GM19035 (cell line): Measurements from ENCODE around the gene LCNL1.
"Not testable (repeated sequence)": the region's sequence is repeated elsewhere in the genome, so short reads cannot be mapped to it uniquely, and the experiment has no call there.

Experiments used
- ATAC-seq: cut with Tn5 transposase; IDR thresholded peaks from one replicate; pipeline ENCODE4 v1.9.1; 2021; ENCODE audit not compliant: unreplicated experiment

Gene LCNL1

GRCh38 chr9:136991993-136992818 is 9.4 kb downstream of the LCNL1 start, which contains the start of gene PAXX:
PAXX (plus strand) TSS chr9:136992422; CDS start chr9:136992444, 22 bp downstream.
- peak; percentile 82 for ATAC-seq

GRCh38 chr9:136992819-136993369 is 10.1 kb downstream of the LCNL1 start:
- peak; percentile 13 for ATAC-seq

GRCh38 chr9:136994180-136994887 is 11.5 kb downstream of the LCNL1 start:
- ATAC-seq: no peak

GRCh38 chr9:136994888-136995230 is 12.1 kb downstream of the LCNL1 start:
- no peak for ATAC-seq

GRCh38 chr9:136995362-136995761 is 12.6 kb downstream of the LCNL1 start:
- no peak for ATAC-seq

GRCh38 chr9:136995772-136996311 is 13.0 kb downstream of the LCNL1 start:
- no peak for ATAC-seq

- ATAC-seq: no peak
Measured at GRCh38 chr9:136996361-136997292, 13.8 kb downstream of the LCNL1 start, which contains the start of gene CLIC3. CLIC3 (minus strand) TSS chr9:136996568; CDS start chr9:136996543, 25 bp downstream.

- no peak for ATAC-seq
Measured at GRCh38 chr9:136997371-136997770, 14.6 kb downstream of the LCNL1 start.

GRCh38 chr9:136997830-136998234 is 15.0 kb downstream of the LCNL1 start:
- no peak for ATAC-seq

DNA sequence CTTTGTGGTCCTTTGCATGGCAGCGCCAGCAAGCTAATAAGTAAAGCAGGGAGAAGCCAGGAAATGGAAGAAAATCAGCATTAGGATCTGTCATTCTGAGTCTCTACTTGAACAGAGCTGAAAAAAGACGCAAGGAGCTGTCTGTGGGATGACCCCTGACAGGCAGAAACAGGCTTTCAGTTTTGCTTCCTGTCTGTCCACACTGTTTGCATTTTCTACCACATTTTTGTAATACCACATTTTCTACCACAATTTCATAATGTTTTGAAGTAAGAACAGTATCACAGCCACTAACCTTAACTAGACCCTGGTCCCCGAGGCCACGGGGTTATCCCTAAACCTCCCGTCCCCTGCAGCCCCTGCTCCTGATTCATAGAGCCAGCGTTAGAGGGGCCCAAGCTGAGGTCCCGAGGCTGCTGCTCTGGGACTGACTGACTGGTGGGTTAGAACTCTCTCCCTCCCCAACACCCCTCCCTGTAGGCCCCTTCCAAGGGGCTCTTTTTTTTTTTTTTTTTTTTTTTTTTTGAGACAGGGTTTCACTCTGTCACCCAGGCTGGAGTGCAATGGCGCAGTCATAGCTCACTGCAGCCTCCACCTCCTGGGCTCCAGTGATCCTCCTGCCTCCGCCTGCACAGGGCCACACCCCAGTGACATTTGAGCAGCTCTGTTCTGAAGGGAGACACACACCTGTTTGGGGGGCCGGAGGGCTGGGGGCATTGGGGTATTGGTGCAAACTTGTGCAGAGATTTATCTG is 17.6 kb downstream of the LCNL1 start:
- peak; percentile 81 for ATAC-seq

- no peak for ATAC-seq
Measured at GRCh38 chr9:137001857-137002645, 19.3 kb downstream of the LCNL1 start.

DNA sequence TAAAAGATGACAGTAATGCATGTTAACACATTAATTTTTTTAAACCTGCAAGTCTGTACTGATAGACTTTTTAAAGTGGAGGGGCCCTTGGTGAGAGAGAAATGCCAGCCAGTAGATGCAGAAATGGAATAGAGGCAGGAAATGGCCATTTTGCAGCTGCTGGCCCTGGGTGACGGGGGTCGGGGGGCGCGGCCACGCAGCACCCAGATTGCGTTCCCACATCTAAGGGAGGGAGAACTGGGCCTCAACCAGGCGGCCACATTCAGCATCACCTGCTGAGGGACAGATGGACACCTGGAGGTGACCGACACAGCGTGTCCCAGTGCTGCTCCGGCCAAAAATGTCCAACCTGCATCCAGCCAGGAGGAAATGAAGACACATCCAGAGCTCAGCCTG is 19.9 kb downstream of the LCNL1 start:
- no peak for ATAC-seq

DNA sequence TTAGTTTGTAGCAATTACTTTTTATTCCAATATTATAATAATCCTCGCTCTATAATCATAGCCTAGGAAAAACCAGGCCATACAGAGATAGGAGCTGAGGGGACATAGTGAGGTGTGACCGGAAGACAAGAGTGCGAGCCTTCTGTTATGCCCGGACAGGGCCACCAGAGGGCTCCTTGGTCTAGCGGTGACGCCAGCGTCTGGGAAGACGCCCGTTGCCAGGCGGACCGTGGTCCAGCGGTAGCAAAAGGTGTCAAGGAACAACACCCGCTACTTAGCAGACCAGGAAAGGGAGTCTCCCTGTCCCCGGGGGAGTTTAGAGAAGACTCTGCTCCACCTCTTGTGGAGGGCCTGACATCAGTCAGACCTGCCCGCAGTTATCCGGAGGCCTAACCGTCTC is 21.5 kb downstream of the LCNL1 start:
- not testable (repeated sequence) for ATAC-seq

DNA sequence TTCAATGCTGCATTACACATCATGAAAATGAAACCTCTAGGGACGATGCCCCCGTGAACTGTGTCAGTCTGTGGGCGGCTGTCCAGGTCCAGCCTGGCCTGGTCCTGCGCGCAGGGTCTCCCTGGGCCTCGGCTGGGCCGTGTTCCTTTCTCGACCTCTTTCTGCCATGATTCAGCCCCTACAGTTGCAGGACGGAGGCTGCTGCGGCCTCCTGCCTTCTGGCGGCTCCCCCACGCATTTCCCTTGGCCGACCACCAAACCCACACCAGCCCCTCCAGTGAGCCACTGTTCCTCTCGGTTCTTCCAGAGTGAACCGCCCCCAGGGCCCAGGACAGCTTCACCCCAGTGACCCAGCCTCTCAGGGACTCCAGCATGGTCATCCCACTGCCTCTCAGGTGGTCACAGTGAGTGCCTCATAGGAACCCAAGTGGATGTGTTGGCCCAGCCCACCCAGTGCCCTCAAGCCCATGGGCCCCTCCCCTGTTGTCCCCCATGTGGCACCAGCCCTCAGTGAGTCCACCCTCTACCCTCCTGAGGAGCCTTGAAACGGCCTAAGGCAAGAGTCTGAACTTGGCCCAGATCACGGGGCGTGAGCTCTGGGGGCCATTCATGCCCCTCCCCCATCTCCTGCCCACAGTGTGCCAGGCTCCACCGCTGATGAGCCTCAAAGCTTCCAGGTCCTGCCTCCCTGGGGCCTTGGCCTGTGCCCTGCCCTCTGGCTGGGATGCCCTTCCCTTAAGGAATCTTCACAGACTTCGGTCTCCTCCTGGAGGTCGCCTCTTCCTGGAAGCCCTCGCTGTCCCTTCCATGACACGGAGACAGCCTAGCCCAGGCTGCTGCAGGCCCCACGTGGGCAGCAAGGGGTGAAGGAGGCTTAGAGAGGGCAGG is 23.6 kb downstream of the LCNL1 start:
- no peak for ATAC-seq

- no peak for ATAC-seq
Measured at GRCh38 chr9:137007108-137007815, 24.5 kb downstream of the LCNL1 start.

- ATAC-seq: no peak
Measured at GRCh38 chr9:137007816-137008270, 25.1 kb downstream of the LCNL1 start.

DNA sequence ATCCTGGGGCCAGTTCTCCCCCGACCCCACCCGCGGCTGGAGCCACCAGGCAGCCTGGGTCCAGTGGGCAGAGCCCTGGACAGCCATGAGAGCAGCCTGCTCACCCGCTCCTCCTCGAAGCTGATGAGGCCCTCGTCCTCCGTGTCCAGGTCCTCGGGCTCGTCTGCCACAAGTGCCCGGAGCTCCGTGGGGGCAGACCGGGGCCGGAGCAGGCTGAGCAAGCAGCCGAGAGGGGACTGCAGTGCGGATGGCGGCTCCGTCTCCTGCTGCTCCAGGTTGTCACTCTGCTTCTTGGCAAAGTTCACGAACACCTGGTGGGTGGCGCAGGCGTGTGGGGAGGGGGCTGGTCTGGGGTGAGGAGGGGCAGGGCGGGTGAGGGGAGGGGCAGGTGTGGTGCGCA is 25.5 kb downstream of the LCNL1 start:
- no peak for ATAC-seq
